ENCODE results near the gene NPDC1.

NPDC1 gene

GRCh38 chr9:137030538-137031527, 15.1 kb downstream of the NPDC1 start:
- TF ChIP-seq POLR2AphosphoS5 (IDR thresholded peaks at IDR 0.05; ENCODE audit: low read depth, low read length) (no peak), FOXP2 (optimal IDR thresholded peaks at IDR 0.05; ENCODE audit: borderline replicate concordance, extremely low read depth, extremely low read length, insufficient read depth) (no peak), SIN3A (IDR thresholded peaks at IDR 0.05; ENCODE audit: borderline replicate concordance, insufficient read depth, low read length) (no peak), TAF1 (IDR thresholded peaks at IDR 0.05; ENCODE audit: borderline replicate concordance, insufficient read depth, low read length) (no peak)
- TF ChIP-seq, protein P1, sequence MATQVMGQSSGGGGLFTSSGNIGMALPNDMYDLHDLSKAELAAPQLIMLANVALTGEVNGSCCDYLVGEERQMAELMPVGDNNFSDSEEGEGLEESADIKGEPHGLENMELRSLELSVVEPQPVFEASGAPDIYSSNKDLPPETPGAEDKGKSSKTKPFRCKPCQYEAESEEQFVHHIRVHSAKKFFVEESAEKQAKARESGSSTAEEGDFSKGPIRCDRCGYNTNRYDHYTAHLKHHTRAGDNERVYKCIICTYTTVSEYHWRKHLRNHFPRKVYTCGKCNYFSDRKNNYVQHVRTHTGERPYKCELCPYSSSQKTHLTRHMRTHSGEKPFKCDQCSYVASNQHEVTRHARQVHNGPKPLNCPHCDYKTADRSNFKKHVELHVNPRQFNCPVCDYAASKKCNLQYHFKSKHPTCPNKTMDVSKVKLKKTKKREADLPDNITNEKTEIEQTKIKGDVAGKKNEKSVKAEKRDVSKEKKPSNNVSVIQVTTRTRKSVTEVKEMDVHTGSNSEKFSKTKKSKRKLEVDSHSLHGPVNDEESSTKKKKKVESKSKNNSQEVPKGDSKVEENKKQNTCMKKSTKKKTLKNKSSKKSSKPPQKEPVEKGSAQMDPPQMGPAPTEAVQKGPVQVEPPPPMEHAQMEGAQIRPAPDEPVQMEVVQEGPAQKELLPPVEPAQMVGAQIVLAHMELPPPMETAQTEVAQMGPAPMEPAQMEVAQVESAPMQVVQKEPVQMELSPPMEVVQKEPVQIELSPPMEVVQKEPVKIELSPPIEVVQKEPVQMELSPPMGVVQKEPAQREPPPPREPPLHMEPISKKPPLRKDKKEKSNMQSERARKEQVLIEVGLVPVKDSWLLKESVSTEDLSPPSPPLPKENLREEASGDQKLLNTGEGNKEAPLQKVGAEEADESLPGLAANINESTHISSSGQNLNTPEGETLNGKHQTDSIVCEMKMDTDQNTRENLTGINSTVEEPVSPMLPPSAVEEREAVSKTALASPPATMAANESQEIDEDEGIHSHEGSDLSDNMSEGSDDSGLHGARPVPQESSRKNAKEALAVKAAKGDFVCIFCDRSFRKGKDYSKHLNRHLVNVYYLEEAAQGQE (IDR thresholded peaks at IDR 0.05; ENCODE audit: insufficient read depth in 1 of 2, low read depth in 2 of 2, low read length in 2 of 2) = no peak

DNA sequence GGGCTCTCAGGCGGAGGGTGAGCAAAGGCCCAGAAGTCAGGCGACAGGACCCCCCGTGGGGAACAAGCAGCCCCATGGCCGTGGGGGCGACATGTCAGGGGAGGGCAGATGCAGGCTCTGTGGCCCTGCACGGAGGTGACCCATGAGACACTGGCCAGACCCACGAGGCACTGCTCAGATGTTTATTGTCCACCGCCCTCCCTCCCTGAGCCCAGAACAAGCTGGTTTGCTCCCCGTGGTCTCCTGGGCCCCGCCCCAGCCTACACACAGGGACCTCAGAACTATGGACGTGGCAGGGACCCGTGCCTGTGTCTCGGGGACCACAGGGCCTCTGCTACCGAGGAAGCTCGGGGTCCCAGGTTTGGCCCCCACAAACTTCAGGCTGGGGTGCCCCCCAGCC, 16.0 kb downstream of the NPDC1 start:
- TF ChIP-seq TAF1 (IDR thresholded peaks at IDR 0.05; ENCODE audit: borderline replicate concordance, insufficient read depth, low read length) (no peak), POLR2AphosphoS5 (IDR thresholded peaks at IDR 0.05; ENCODE audit: low read depth, low read length) (no peak), FOXP2 (optimal IDR thresholded peaks at IDR 0.05; ENCODE audit: borderline replicate concordance, extremely low read depth, extremely low read length, insufficient read depth) (no peak), SIN3A (IDR thresholded peaks at IDR 0.05; ENCODE audit: borderline replicate concordance, insufficient read depth, low read length) (no peak)
- TF ChIP-seq, protein P1 (IDR thresholded peaks at IDR 0.05; ENCODE audit: insufficient read depth in 1 of 2, low read depth in 2 of 2, low read length in 2 of 2) = no peak

GRCh38 chr9:137029058-137029936, 16.7 kb downstream of the NPDC1 start:
- TF ChIP-seq TAF1 (IDR thresholded peaks at IDR 0.05; ENCODE audit: borderline replicate concordance, insufficient read depth, low read length) (no peak), SIN3A (IDR thresholded peaks at IDR 0.05; ENCODE audit: borderline replicate concordance, insufficient read depth, low read length) (no peak), POLR2AphosphoS5 (IDR thresholded peaks at IDR 0.05; ENCODE audit: low read depth, low read length) (no peak), FOXP2 (optimal IDR thresholded peaks at IDR 0.05; ENCODE audit: borderline replicate concordance, extremely low read depth, extremely low read length, insufficient read depth) (no peak)
- TF ChIP-seq, protein P1 (IDR thresholded peaks at IDR 0.05; ENCODE audit: insufficient read depth in 1 of 2, low read depth in 2 of 2, low read length in 2 of 2) = no peak

DNA sequence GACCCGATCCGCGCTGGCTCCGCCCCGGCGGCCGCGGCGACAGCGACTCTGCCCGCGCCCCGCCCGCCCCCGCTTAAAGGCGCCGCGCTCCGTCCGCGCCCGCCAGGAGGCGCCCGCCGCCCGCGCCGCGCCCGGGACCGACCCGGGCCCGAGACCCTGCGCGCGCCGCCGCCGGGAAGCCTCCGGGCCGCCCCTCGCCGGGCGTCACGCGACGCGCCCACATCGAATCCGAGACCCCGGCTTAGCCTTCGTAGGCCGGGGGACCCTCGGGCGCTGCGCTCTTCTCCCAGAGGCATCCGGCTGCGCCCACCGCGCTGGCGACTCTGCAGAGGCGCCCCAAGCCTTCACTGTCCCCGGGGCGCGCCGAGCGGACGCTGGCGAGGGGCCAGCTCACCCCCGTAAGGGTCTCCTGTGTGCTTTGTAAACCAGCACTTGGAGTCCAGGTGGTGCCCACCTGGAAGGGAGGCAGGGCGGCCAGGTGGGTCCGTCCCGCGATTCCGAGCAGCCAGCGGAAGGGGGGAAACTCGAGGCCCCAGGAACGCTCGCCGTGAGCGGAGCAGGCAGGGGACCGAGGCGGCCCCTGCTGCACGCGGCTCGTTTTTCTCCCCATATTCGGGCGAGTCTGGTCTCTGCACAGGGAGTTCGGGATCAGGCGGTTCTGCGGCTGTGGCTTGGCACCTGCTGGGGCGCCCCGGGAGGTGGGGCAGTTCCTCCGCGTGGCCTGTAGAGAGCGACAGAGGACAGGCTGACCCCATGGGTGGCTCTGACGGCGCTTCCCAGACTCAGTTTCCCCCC, 17.5 kb downstream of the NPDC1 start:
- no peak for TF ChIP-seq TAF1 (IDR thresholded peaks at IDR 0.05; ENCODE audit: borderline replicate concordance, insufficient read depth, low read length)
- TF ChIP-seq, protein P1 (IDR thresholded peaks at IDR 0.05; ENCODE audit: insufficient read depth in 1 of 2, low read depth in 2 of 2, low read length in 2 of 2) = no peak
